ENCODE results near the gene BRWD1.

GRCh38 chr21:39134288-39134810 lies 179.1 kb downstream of the BRWD1 start:
- TF ChIP-seq CTCF (IDR thresholded peaks at IDR 0.05) (no peak), POLR2AphosphoS5 (IDR thresholded peaks at IDR 0.05) (no peak)
